NOMO-1 treated with DMSO at 0.1 percent for 48 hours (cell line): Measurements from ENCODE around the gene INSRR.

Experiments
- DNase-seq: peaks from one replicate; lab custom pipeline; 2025; ENCODE audit not compliant: unreplicated experiment; lab: John Stamatoyannopoulos, UW

Gene INSRR

DNA sequence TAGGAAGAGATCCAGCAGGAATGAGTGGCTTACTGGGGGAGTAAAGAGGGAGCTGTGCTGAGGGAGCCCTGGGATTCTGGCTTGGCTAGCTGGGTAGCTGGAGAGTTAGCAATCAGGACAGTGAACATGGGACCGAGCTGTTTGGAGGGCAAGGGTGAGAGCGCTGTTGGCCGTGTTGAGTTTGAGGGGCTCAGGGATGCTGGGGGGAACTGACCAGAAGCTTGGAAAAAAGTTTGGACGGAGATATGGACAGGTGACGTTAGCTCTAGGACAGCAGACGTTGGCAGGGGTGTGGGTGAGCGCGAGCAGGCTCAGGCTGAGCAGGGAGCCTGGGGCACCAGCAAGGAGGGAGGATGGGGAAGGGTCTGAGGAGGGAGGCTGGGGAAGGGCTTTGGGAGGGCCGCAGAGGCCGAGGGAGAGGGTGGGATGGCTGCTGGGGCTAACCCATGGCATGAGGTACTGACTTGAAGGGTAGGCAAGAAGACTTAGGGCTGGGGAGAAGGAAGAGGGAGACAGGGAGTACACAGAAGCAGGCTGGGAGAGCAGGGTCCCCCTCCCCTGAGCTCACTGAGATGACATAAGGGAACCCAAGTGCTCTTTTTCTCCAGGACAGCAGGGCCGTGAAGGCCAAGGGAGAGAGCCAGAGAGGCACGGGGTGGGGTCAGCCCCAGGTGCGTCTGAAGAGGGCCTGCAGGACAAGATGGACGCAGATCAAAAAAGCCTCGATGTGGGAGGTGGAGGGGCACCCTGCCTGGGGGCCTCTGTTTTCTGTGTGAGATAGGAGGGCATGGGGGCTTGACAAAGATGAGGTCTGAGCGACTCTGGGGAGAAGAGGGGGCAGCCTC, 50.5 kb downstream of the INSRR start:
- DNase-seq = no peak

DNA sequence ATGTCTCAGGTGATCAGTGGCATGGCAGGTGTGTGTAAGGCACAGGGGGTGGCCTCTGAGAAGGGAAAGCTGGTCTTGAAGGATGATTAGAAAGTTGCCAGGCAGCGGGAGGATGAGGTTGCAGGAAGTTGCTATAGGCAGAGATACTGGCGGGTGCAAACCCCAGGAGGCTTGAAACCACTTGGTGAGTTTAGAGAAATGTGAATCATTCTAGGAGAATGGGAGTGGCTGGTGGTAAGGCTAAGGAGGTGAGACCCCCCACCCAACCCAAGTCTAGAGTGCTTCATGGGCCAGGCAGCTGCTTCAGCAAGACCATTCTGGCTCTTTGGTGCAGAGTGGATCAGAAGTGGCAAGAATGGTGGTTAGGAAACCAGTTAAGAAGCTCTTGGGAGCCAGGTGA, 51.3 kb downstream of the INSRR start:
- DNase-seq = no peak

DNA sequence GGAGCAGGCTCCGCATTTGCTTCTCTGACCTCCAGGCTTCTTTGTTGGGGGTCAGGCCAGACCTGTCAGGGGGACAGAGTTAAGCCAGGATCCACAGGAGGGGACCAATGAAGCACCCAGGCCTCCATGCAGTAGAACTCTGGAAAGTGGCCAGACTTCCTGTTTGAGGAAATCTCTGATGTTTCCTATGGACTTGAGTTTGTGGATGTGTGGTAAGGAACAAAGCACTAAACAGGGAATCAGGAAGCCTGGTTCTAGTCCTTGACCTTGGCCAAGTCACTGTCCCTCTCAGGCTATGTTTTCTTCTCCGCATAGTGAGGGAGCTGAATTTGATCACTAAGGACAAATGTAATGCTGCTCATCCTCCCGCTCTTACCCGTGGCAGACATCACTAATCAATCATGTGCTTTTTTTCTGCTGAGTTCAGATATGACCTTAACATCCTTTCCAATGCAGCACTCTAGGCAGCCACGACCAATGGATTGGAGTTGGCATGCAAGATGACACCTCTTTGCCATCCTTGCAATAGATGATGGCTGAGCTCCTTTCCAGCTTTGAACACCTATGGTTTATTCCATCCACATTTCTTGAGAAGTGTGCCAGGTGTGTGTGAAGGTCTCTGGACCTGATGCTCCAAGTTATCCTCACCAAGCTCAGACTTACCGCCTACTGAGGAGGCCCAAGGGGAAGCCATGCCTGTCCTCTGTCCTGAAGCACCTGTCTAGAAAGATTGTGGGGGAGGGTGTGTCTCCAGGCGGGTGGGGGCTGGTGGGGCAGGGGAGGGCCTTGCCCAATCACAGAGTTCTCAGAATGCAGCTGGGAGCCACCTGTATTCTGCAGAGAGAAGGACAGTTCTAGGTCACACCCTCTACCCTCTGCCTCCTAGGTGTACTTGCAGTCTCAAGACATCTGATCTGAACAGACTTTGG, 52.1 kb downstream of the INSRR start:
- DNase-seq = no peak

DNA sequence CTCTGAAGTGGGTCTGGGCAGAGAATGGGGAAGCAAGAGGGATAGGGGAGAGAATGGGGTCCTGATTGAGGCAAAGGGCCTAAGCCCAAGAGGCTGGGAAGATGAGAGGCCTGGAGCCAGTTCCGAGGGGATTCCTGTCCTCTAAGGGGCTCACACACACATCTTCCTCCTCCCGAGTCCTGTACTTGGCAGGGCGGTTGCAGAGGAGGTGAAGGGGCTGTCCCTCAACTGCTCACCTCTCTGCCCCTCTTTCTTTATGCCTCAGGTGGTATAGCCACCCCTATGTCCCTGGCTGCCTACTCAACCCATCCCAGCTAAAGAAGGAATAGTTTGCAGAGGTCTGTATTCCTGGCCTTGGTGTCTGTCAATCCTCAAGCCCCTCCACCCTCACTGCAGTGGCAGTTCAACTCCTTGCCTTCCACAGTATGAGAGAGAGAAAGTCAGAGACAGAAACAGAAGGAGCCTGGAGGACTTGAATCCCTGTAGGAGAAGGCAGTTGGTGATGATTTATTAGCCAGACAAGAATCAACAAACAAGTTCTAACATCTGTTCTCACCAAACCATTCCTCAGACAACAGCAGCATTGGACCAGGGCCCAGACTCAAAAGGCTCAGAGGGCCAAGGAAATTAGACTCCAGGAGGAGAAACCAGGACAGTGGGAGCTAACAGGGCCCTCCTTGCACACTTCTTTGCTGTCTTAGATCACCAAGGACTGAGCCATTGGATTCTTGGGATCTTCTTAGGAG, 53.0 kb downstream of the INSRR start:
- no peak for DNase-seq

DNA sequence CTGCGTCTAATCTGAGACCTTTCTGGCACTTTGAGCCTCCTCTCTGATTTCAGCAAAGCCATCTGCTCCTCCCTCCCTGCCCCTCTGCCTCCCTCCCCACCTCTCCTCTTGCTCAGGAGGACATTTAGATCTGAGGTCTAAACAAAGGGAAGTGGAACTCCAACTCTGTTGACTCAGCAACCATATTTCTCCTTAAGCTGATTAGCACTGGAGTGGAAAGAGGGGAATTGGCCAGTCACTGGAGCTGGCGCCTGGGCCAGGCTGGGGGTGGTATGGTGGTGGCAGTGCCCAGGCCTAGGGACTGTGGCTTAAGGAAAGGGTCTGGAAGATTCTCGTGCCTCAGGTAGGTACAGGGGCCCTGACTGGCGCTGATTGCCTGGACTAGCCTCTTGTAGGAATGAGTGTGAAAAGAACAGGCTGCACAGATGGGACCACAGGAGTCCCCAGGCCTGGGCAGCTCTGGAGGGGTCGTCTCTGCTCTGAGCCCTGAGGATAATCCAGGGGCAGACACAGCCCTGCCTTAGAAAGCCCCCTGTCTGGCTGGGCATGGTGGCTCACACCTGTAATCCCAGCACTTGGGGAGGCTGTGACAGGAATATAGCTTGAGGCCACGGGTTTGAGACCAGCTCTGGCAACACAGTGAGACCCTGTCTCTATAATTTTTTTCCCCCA, 54.2 kb downstream of the INSRR start:
- DNase-seq = peak; percentile 88

DNA sequence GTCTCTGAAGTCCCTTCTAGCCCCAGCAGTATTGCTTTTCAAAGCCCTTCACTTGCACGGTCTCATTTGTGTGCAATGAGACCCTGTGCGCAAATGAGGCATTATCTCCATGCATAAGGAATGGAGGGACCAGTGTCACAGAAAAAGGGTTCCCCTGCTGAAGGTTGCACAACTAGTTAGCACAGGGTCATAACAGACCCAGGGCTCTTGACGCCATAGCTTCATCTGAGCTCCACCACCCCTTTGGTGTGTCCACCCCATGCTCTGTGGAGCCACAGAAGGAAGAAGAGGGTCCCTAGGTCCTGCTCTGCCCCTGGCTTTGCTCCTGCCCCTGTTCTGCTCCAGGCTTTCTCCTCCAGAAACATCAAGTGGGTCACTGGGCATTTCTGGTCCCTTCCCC, 54.9 kb downstream of the INSRR start:
- no peak for DNase-seq

DNA sequence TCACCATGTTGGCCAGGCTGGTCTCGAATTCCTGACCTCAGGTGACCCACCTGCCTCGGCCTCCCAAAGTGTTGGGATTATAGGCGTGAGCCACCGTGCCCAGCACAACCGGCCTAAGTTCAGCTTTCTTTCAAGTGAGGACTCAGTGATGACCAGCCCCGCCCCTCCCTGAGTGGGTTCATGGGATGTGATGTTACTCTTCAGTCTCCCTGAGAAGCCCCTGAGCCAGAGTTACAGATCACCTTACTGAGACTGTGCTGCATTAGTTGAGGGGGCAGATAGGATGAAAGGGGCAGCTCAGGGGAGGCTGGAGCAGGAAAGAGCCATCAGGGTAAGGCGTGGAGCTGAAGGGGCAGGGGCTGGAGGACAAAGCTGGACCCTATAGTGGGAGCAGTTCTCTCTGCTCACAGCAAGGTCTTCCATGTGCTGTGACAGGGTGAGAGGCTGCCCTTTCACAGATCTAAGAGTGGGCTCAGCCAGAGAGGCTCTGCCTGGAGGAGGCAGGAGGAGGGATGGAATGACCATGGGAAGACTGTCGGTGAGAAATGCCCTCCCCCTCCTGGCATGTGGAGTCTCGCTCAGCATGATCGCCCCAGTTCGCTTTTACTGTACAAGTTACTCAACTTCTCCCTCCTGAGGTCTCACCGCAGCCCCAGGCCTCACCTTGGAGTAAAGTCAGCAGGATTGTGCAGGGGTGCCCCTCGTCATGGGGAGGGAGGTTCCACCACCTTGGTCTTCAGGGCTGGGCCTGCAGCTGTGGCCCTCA, 55.6 kb downstream of the INSRR start:
- no peak for DNase-seq

DNA sequence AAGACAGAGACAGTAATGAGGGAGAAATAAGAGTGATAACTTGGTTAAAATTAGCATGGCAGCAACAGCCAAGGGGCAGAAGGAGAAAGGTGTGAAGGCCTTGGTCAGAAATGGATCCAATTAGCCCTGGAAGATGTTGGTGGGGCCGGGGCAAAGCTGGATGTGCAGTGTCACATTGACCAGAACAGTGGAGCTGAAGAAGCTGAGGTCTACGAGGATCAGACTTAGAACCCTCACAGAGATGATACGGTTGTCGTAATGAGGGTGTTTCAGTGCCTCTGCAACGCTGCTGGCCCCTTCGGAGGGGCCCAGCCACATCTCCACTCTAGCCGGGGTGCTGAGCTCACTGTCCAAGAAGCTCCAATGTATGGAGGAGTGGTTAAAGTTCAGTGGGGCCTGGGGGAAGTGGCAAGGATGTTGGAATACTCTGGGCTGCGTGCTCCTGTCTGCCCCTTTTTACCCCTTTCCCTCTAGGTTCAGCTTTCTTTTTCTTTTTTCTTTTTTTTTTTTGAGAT, 56.4 kb downstream of the INSRR start:
- DNase-seq = no peak

DNA sequence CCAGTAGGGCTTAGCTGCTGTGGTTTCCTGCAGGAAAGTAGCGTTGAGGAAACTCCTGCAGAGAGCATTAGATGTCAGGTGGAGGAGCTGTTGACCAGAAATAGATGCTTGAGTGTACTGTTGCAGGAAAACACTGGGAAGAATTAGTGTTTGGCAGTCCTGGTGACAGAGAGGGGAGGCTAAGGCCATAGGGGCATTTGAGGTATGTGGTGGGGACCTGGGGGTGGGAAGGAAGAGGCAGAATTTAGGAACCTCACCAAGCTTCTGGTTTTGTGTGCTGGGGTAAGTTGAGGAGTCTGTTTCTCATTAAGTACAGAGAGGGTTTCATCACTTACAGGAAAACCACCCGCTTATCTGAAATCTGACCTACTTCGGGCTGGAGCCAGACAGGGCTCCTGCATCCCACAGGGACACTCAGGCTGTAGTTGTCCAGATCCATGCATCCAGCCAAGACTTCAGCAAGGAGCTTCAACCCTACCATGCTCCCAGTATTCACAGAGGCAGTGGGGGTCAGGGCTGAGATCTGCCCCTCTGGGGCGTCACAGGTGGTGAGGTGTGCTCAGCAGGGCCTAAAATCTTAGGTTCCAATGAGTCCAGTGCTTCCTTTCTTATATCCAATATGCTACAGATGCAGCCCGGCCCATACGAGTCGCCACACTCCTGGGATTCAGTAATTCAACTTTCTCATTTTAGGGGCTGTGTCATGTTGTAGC, 57.4 kb downstream of the INSRR start:
- DNase-seq = no peak

DNA sequence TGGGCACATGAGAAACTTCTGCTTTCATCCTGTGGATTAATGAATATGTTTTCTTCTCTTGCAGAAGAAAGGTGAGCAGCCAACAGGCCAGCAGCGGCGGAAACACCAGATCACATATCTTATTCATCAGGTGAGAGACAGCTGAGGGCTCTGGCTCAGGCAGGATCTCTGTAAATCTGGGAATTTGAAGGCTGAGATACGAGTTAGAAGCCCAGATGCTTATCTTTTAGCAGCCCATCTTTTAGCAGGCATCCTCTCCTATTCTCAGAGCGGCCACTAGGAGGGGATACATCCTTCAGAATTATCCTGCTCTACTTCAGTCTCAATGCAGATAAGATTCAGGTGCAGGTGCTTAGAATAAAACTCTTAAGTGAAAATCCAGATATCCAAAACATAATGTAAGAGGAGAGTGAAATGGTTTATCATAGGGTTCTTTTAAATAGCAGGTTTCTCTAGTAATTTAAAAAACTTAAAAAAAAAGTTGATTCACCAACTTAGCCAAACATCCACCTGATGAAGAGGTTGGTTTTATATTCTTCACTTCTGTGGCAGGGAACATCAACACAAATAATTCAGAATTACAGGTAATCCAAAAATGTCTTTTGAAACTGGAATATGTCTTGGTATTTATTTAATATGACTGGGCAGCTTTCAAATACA, 61.6 kb downstream of the INSRR start:
- peak; percentile 51 for DNase-seq

DNA sequence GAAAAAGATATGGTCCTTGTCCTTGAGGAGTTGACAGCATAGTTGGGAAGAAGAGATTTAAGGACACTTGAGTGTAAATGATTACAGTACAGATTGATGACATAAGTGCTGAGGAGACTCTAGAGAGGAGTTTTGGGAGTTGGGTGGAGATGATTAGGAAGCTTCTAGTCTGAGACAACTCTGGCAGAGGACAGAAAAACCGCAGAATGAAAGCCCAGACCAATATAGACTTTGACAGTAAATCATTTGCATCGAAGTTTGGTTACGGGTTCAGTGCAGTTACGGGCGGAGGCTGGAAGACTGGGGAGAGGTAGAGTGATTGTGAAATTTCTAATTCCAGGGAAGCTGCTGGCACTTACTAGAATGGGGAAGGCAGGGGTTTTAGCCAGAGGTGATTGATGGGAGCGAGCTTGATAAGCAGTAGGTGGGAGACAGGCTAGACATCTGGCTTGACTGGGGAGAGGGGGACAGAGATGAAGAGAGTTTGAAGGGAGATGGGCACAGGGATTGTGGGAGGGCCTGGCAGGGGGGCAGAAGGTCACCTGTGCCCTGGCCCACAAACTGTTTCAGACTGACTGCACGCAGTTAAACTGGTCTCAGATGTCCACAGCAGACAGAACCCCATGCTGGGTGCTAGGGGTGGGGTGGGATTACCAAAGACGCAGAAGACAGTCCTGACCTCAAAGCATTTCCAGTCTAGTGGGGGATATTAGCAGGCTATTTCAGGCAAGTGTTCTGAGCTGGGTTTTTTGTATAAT, 62.4 kb downstream of the INSRR start:
- no peak for DNase-seq

DNA sequence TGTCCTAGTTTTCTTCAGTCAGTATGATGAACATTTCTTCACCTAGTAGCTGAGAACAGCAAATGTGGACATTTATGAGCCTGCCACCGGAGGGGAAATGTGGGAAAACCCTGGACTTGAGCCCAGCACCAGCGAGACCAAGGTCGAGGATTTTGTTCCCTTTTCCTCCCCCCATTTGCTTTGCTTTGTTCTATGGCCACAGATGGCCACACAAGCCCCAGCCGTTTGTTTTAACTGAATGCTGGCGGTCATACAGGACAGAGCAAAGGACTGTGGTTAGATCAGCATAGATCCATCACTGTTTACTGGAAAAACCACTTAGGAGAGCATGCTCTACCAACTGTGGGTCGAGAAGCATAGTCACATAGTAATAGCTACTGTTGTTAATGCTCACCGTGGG, 63.1 kb downstream of the INSRR start:
- no peak for DNase-seq

DNA sequence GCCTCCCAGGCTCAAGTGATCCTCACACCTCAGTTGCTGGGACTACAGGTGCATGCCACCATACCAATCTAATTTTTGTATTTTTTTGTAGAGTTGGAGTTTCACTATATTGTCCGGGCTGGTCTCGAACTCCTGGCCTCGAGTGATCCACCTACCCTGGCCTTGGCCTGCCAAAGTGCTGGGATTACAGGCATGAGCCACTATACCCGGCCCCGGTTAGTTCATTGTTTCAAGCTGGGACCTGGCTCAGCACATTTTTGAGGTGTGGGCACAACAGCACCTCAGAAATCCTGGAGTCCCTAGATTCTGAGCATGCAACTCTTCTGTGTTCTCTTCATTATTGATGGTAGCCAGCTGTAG, 63.6 kb downstream of the INSRR start:
- no peak for DNase-seq

DNA sequence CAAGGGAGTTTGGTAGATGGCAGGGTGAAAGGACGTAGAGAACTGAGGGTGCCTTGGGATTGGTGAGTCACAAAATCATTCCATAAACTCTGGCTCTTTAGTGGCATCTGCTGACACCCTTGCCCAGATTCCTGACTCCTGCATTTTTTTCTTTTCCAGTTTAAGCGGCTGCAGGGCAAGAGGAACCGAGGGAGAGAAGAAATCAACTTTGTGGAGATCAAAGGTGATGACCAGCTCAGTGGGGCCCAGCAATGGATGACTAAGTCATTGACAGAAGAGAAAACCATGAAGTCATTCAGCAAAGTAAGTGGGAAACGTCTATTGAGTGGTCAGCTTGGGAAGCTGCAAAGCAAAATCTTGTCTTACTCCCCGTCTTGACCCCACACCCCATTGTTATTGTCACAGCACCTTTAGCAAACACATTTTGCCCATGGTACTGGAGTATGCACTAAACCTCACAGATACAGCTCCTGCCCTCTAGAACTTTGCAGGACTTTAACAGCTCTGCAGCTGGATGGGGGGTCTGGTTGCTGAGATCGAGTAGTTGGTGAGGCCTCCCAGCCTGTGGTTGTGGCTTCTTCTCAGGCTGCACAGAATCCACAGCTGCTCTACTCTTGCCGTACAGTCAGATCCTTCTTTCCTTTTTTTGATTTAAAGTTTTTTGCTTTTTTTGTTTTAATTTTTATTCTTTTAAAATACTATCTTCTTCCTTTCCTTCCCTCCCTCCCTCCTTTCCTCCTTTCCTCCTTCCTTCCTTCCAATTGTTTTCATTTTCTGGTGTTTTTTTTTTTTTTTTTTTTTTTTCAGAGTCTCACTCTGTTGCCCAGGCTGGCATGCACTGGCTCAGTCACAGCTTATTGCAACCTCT, 64.2 kb downstream of the INSRR start:
- no peak for DNase-seq
